ENCODE data around the gene NFATC1.

The NFATC1 gene

DNA sequence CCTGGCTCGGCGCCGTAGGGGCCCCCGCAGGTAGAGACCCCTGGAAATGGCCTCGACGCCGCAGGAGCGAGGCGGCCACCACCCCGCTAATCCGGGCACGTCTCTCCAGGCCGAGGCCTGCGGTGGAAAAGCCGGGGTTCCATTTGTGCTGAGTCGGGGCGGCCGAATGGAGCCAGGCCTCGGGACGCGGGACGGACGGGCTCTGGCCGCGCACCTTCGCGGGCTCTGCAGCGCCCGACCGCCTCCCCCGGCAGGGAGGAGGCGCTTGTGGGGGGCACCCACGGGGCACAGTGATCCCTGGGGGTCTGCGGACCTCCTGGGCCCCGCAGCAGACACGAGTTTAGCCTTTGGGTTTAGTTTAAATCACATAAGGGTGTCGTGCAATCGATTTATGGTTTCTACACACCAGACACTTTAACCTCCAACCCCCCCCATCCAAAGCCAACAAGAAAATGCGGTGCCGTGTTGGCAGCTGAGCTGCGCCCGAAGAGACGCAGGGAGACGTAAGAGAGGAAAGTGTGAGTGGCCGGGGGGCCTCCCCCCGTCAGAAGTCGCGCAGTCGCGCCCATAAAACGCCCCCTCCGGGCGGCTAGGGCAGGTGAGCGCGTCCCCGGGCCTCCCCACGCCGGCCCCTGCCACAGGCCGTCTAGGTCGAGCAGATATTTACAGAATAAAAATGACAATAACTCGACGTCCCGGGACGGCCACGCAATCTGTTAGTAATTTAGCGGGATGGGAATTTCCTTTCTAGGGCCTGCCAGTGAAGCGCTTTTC, 1.0 kb upstream of the NFATC1 start:
- Histone ChIP-seq H3K4me3 (ENCODE audit: low read depth, low read length) (peak overlapping the region; percentile 41), H3K27me3 (ENCODE audit: control insufficient read depth, insufficient read depth, low read length) (peaks cover 65% of the 10 kb centered on the region), H3K9ac (ENCODE audit: low read depth, low read length) (no peak overlapping the region), H3K36me3 (ENCODE audit: control insufficient read depth, insufficient read depth, low read length) (no peaks in the 10 kb centered on the region), H3K4me1 (ENCODE audit: control insufficient read depth, insufficient read depth, low read length) (no peaks in the 10 kb centered on the region), H3K9me3 (ENCODE audit: control insufficient read depth, insufficient read depth, low read length) (no peaks in the 10 kb centered on the region)

DNA sequence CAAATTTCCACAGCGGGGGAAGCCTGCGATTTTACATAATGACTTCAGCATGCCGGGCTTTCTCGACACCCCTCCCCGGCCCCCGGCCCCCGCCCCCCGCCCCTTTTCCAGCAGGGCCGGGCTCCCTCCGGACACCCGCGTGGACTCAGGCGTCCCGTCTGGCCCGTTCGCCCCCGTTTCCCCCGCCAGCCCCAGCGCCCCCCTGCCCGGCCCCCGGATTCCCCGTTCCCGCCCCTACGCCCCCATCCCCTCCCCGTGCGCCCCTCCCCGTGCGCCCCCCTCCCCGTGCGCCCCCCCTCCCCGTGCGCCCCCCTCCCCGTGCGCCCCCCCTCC, 456 bp upstream of the NFATC1 start:
- H3K9ac ChIP-seq (ENCODE audit: low read depth, low read length), result no peak overlapping the region
- peaks cover 65% of the 10 kb centered on the region for H3K27me3 ChIP-seq (ENCODE audit: control insufficient read depth, insufficient read depth, low read length)
- peak overlapping the region; percentile 41 for H3K4me3 ChIP-seq (ENCODE audit: low read depth, low read length)
- H3K9me3 ChIP-seq (ENCODE audit: control insufficient read depth, insufficient read depth, low read length), result no peaks in the 10 kb centered on the region
- no peaks in the 10 kb centered on the region for H3K4me1 ChIP-seq (ENCODE audit: control insufficient read depth, insufficient read depth, low read length)
- no peaks in the 10 kb centered on the region for H3K36me3 ChIP-seq (ENCODE audit: control insufficient read depth, insufficient read depth, low read length)

DNA sequence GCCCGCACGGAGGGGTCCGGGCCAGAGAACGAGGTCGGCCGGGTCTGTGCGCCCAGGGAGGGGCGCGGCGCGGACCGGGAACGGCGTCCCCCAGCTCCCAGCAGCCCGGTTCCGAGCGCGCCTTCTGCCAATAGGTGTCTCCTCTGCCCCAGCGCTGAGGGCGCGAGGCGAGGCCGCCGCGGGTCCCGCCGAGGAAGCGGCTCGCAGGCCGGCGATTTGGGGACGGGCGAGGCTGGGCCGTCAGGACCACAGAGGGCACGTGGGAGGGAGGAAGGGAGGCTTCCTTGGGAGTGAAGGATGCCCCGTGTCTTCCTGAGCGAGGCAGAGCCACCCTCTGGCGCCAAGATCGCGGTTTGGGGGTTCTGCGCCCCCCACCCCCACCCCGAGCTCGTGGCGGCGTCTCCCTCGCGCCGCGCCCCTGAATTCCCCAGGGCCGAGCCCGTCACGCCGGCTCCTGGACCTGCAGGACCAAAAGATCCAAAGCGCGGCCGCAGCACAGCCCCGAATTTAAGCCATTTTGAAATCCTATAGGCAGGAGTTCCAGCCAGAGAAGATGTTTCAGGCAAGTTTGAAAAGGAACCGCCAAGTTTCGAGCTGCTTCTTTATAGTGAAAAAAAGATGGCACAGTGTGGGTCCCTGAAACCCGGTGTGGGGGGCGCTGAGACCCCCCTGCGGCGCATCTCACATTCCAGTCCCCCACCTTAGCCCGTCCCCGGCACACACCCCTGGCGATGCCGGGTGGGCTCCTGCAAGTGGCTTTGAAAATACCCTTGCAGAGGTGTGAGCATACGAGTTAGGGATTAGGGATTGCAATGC, 909 bp downstream of the NFATC1 start:
- Histone ChIP-seq H3K27me3 (ENCODE audit: control insufficient read depth, insufficient read depth, low read length) (peaks cover 57% of the 10 kb centered on the region), H3K9me3 (ENCODE audit: control insufficient read depth, insufficient read depth, low read length) (no peaks in the 10 kb centered on the region), H3K4me3 (ENCODE audit: low read depth, low read length) (peak overlapping the region; percentile 23), H3K4me1 (ENCODE audit: control insufficient read depth, insufficient read depth, low read length) (no peaks in the 10 kb centered on the region), H3K9ac (ENCODE audit: low read depth, low read length) (no peak overlapping the region), H3K36me3 (ENCODE audit: control insufficient read depth, insufficient read depth, low read length) (no peaks in the 10 kb centered on the region)

GRCh38 chr18:79397247-79397829, 1.6 kb downstream of the NFATC1 start:
- peak overlapping the region; percentile 23 for H3K4me3 ChIP-seq (ENCODE audit: low read depth, low read length)
- H3K4me1 ChIP-seq (ENCODE audit: control insufficient read depth, insufficient read depth, low read length), result no peaks in the 10 kb centered on the region
- peaks cover 50% of the 10 kb centered on the region for H3K27me3 ChIP-seq (ENCODE audit: control insufficient read depth, insufficient read depth, low read length)
- no peak overlapping the region for H3K9ac ChIP-seq (ENCODE audit: low read depth, low read length)
- H3K9me3 ChIP-seq (ENCODE audit: control insufficient read depth, insufficient read depth, low read length), result no peaks in the 10 kb centered on the region
- H3K36me3 ChIP-seq (ENCODE audit: control insufficient read depth, insufficient read depth, low read length), result no peaks in the 10 kb centered on the region

GRCh38 chr18:79397830-79398761, 2.4 kb downstream of the NFATC1 start:
- no peak overlapping the region for H3K9ac ChIP-seq (ENCODE audit: low read depth, low read length)
- no peaks in the 10 kb centered on the region for H3K4me1 ChIP-seq (ENCODE audit: control insufficient read depth, insufficient read depth, low read length)
- peaks cover 43% of the 10 kb centered on the region for H3K27me3 ChIP-seq (ENCODE audit: control insufficient read depth, insufficient read depth, low read length)

GRCh38 chr18:79399275-79400081, 3.7 kb downstream of the NFATC1 start:
- Histone ChIP-seq H3K9ac (ENCODE audit: low read depth, low read length) (no peak overlapping the region), H3K36me3 (ENCODE audit: control insufficient read depth, insufficient read depth, low read length) (no peaks in the 10 kb centered on the region), H3K4me1 (ENCODE audit: control insufficient read depth, insufficient read depth, low read length) (no peaks in the 10 kb centered on the region), H3K9me3 (ENCODE audit: control insufficient read depth, insufficient read depth, low read length) (no peaks in the 10 kb centered on the region), H3K4me3 (ENCODE audit: low read depth, low read length) (peak overlapping the region; percentile 43), H3K27me3 (ENCODE audit: control insufficient read depth, insufficient read depth, low read length) (peaks cover 37% of the 10 kb centered on the region)

More at GRCh38 chr18:79397830-79398761, 2.4 kb downstream of the NFATC1 start:
- Histone ChIP-seq H3K36me3 (ENCODE audit: control insufficient read depth, insufficient read depth, low read length) (no peaks in the 10 kb centered on the region), H3K9me3 (ENCODE audit: control insufficient read depth, insufficient read depth, low read length) (no peaks in the 10 kb centered on the region), H3K4me3 (ENCODE audit: low read depth, low read length) (no peak overlapping the region)

GRCh38 chr18:79400091-79400590, 4.4 kb downstream of the NFATC1 start:
- peak overlapping the region; percentile 43 for H3K4me3 ChIP-seq (ENCODE audit: low read depth, low read length)
- no peak overlapping the region for H3K9ac ChIP-seq (ENCODE audit: low read depth, low read length)
- no peaks in the 10 kb centered on the region for H3K9me3 ChIP-seq (ENCODE audit: control insufficient read depth, insufficient read depth, low read length)
- H3K36me3 ChIP-seq (ENCODE audit: control insufficient read depth, insufficient read depth, low read length), result no peaks in the 10 kb centered on the region
- H3K4me1 ChIP-seq (ENCODE audit: control insufficient read depth, insufficient read depth, low read length), result no peaks in the 10 kb centered on the region
- H3K27me3 ChIP-seq (ENCODE audit: control insufficient read depth, insufficient read depth, low read length), result peaks cover 31% of the 10 kb centered on the region

GRCh38 chr18:79400591-79401381, 5.1 kb downstream of the NFATC1 start:
- Histone ChIP-seq H3K4me1 (ENCODE audit: control insufficient read depth, insufficient read depth, low read length) (no peaks in the 10 kb centered on the region), H3K9me3 (ENCODE audit: control insufficient read depth, insufficient read depth, low read length) (no peaks in the 10 kb centered on the region), H3K36me3 (ENCODE audit: control insufficient read depth, insufficient read depth, low read length) (no peaks in the 10 kb centered on the region), H3K4me3 (ENCODE audit: low read depth, low read length) (no peak overlapping the region), H3K27me3 (ENCODE audit: control insufficient read depth, insufficient read depth, low read length) (peaks cover 31% of the 10 kb centered on the region), H3K9ac (ENCODE audit: low read depth, low read length) (no peak overlapping the region)

DNA sequence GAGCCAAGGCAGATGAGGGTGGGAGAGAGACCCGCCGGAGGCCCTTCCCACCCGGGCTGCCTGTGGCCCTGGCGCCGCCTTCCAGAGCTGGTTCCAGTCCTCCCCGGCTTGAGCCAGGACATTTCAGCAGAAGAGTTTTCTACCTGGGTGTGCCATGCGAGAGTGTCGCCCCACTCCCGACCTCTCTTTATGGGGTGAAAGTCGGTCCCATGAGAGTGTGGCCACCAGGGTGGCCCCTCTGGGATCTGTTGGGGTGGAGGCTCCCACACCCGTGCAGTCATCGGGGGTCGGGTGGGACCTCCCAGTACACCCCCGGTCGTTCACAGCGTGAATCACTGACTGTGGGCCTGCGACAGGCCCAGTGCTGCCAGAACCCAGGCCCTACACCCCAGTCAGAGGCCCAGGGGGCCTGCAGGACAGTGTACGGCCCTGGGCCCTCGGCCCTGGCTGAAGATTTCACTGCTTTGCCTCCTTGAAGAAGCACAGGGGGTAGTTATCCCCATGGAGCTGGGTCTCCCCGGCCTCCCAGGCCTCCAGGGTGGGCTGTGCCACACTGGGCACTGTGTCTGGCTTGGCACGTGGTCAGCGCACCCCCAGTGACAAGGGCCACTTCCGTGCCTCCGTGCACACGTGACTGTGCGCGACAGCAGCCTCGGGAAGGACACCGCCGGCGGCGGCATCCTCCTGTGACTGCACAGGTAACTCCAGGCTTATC, 5.9 kb downstream of the NFATC1 start:
- Histone ChIP-seq H3K4me3 (ENCODE audit: low read depth, low read length) (no peak overlapping the region), H3K27me3 (ENCODE audit: control insufficient read depth, insufficient read depth, low read length) (peaks cover 28% of the 10 kb centered on the region), H3K4me1 (ENCODE audit: control insufficient read depth, insufficient read depth, low read length) (no peaks in the 10 kb centered on the region), H3K36me3 (ENCODE audit: control insufficient read depth, insufficient read depth, low read length) (no peaks in the 10 kb centered on the region), H3K9ac (ENCODE audit: low read depth, low read length) (no peak overlapping the region), H3K9me3 (ENCODE audit: control insufficient read depth, insufficient read depth, low read length) (no peaks in the 10 kb centered on the region)

- peaks cover 22% of the 10 kb centered on the region for H3K27me3 ChIP-seq (ENCODE audit: control insufficient read depth, insufficient read depth, low read length)
- no peaks in the 10 kb centered on the region for H3K36me3 ChIP-seq (ENCODE audit: control insufficient read depth, insufficient read depth, low read length)
- no peaks in the 10 kb centered on the region for H3K4me1 ChIP-seq (ENCODE audit: control insufficient read depth, insufficient read depth, low read length)
- H3K9me3 ChIP-seq (ENCODE audit: control insufficient read depth, insufficient read depth, low read length), result no peaks in the 10 kb centered on the region
- no peak overlapping the region for H3K9ac ChIP-seq (ENCODE audit: low read depth, low read length)
- H3K4me3 ChIP-seq (ENCODE audit: low read depth, low read length), result no peak overlapping the region
Observed at GRCh38 chr18:79402209-79402576, 6.5 kb downstream of the NFATC1 start.

All from iPS-15b (cell line).